ENCODE data around the gene DCAF8. TPM values are rescaled to one million over a fixed set of nuclear protein-coding genes. Genes with fewer than 3 reads are reported as not detected.

The DCAF8 gene
- polyA plus RNA-seq, 1 donor from 2014 or later, result 57.8 TPM

DNA sequence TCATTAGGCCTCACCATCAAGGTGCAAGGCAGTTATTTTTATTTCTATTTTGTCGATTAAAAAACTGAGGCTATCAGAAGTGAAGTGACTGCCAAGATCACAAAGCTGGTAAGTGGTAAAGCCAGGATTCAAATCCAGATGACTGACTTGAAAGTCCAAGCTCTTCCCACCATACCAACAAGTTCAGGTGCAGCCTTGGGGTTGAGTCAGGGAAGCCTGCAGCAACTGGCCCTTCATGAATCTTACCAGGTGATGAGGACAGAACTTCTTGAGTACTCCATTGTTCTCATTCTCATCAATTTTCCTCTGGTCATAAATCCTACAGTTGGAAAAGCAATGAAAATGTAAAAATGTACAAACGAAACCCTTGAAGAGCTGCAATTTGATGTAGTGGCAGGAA lies 37.0 kb downstream of the DCAF8 start:
- H3K9me3 Mint-ChIP-seq, result no peaks in the 10 kb centered on the region
- H3K27ac Mint-ChIP-seq, result no peak overlapping the region
- no peak overlapping the region for H3K4me3 Mint-ChIP-seq
- peaks cover 8% of the 10 kb centered on the region for H3K36me3 Mint-ChIP-seq
- H3K27me3 Mint-ChIP-seq, result no peaks in the 10 kb centered on the region
- peaks cover 0 to 2% (median 0%) of the 10 kb centered on the region in 3 donors for H3K4me1 Mint-ChIP-seq

- Mint-ChIP-seq H3K27ac (no peak overlapping the region), H3K4me1 (peaks cover 0 to 2% (median 0%) of the 10 kb centered on the region in 3 donors), H3K36me3 (peaks cover 3% of the 10 kb centered on the region), H3K4me3 (no peak overlapping the region), H3K27me3 (no peaks in the 10 kb centered on the region), H3K9me3 (no peaks in the 10 kb centered on the region)
These were observed 37.7 kb downstream of the DCAF8 start for GRCh38 chr1:160224606-160225005.

DNA sequence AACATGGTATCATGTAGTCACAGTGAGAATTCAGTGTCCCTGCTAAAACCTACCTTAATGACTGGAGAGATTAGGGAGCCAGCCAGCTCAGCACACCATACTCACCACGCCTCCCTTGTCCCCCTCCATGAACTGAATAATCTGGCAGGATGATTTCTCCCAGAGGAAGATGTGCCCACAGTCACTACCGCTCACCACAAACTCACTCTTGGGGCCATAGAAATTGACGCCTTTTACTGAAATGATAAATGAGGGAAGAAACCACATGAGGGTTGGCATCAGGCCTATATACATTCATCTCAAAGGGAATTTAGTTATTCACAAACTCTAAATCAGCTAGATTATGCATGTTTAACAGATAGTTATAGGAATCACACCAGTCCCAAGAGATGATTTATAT lies 39.8 kb downstream of the DCAF8 start:
- H3K9me3 Mint-ChIP-seq, result no peaks in the 10 kb centered on the region
- no peaks in the 10 kb centered on the region for H3K4me1 Mint-ChIP-seq
- H3K27me3 Mint-ChIP-seq, result no peaks in the 10 kb centered on the region
- no peak overlapping the region for H3K27ac Mint-ChIP-seq
- no peak overlapping the region for H3K4me3 Mint-ChIP-seq
- no peaks in the 10 kb centered on the region for H3K36me3 Mint-ChIP-seq

GRCh38 chr1:160221089-160221488 lies 41.3 kb downstream of the DCAF8 start:
- H3K4me1 Mint-ChIP-seq, result peaks cover 0 to 2% (median 0%) of the 10 kb centered on the region in 3 donors
- no peaks in the 10 kb centered on the region for H3K36me3 Mint-ChIP-seq
- no peaks in the 10 kb centered on the region for H3K9me3 Mint-ChIP-seq
- H3K27me3 Mint-ChIP-seq, result no peaks in the 10 kb centered on the region
- H3K27ac Mint-ChIP-seq, result peak overlapping the region in 1 of 3 donors; percentile 80
- no peak overlapping the region for H3K4me3 Mint-ChIP-seq

DNA sequence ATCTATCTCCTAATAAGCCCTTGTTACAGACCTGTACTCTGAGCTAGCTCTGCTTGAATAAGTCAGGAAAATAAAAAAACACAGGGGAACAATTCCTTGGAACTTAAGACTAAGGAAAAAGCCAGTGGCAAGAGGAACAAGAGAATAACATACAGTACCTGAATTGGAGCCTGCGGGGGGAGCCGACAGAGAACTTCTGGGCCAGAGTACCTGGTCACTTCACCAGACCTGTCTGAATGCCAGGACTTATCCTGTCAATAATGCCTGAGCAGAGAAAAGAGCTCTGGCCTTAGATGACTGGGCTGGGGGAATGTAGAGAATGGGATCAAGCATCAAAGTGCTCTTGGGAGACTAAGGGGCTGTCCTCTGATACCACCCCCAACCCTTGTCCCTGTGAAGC lies 42.0 kb downstream of the DCAF8 start:
- H3K4me3 Mint-ChIP-seq, result no peak overlapping the region
- H3K36me3 Mint-ChIP-seq, result no peaks in the 10 kb centered on the region
- peaks cover 0 to 2% (median 0%) of the 10 kb centered on the region in 3 donors for H3K4me1 Mint-ChIP-seq
- no peaks in the 10 kb centered on the region for H3K27me3 Mint-ChIP-seq
- peak overlapping the region in 2 of 3 donors; percentile 11 to 18 for H3K27ac Mint-ChIP-seq
- H3K9me3 Mint-ChIP-seq, result no peaks in the 10 kb centered on the region

DNA sequence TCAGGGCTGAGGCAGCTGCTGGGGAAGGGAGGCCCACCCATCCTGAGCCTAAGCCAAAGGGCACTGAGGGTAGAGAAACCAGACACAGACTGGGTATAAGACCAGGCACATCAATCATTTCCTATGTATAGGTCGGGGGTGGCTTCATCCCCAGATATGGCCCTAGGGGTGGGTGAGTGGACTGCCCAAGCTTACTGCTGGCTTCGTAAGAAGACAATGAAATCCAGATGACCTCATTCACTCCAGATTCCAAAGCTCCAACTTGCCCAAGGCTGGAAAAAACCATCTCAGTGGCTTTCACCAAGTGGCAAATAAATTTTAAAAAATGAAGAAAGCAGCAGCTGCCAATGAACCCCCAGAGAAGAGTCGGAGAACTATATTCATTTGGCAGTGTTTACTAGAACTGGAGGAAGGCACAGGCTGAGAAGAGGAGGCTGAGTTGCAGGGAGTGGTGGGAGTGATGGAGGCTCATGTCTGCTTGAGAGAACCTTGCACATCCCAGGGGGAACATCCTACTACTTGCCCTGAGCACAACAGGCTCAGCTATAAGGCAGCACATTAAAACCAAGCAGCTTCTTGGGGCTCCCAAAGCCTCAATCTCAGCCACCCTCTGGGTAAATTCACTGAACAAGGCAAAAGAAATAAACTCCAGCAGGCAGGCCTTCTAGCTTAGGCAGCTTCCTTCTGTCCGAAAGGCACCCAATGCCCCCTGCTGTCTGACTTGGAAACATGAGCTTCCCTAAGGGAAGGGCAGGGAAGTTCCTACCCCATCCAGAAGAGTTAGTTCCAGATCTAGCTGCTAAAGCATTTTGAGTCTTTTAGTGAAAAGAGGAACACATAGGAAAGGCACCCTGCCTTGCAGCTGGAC lies 43.1 kb downstream of the DCAF8 start:
- Mint-ChIP-seq H3K36me3 (no peaks in the 10 kb centered on the region), H3K27ac (peak overlapping the region in 1 of 3 donors; percentile 36), H3K27me3 (no peaks in the 10 kb centered on the region), H3K9me3 (no peaks in the 10 kb centered on the region), H3K4me3 (no peak overlapping the region), H3K4me1 (peaks cover 0 to 2% (median 0%) of the 10 kb centered on the region in 3 donors)

GRCh38 chr1:160217481-160218051 lies 44.8 kb downstream of the DCAF8 start:
- Mint-ChIP-seq H3K4me3 (no peak overlapping the region), H3K36me3 (no peaks in the 10 kb centered on the region), H3K27me3 (no peaks in the 10 kb centered on the region), H3K9me3 (no peaks in the 10 kb centered on the region), H3K27ac (no peak overlapping the region), H3K4me1 (peaks cover 0 to 2% (median 0%) of the 10 kb centered on the region in 3 donors)

GRCh38 chr1:160216301-160216700 lies 46.0 kb downstream of the DCAF8 start:
- peak overlapping the region in 2 of 3 donors; percentile 82 to 85 for H3K27ac Mint-ChIP-seq

DNA sequence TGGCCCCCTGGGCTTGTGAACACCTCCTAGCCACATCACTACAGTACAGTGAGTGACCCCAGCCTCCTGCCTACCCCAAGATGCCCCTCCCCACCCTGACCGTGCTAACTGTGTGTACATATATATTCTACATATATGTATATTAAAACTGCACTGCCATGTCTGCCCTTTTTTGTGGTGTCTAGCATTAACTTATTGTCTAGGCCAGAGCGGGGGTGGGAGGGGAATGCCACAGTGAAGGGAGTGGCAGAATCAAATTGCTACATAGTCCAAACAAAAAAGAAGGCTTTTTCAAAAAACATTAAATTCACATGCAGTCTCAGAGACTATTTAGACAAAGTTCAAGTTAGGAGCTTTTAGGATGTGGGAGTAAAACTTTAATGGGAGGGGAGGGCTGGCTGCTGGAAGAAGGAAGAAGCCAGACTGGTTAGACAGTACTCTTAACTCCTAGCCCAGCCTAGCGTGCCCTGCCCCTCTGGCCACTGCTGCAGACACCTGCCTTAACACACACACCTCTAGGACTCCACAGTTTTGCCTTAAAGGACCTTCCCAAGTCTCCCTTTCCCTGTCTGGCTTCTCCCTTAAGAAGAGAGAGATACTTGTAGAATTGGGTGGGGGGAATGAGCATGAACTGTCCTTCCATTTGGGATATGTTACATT lies 47.7 kb downstream of the DCAF8 start:
- Mint-ChIP-seq H3K4me1 (peaks cover 0 to 6% (median 5%) of the 10 kb centered on the region in 3 donors), H3K27ac (peak overlapping the region in 2 of 3 donors; percentile 29 to 88), H3K27me3 (no peaks in the 10 kb centered on the region), H3K4me3 (peak overlapping the region in 1 of 4 donors; percentile 17), H3K9me3 (no peaks in the 10 kb centered on the region), H3K36me3 (peaks cover 4% of the 10 kb centered on the region)

More at GRCh38 chr1:160216301-160216700, 46.0 kb downstream of the DCAF8 start:
- peaks cover 0 to 2% (median 0%) of the 10 kb centered on the region in 3 donors for H3K4me1 Mint-ChIP-seq
- no peaks in the 10 kb centered on the region for H3K9me3 Mint-ChIP-seq
- no peak overlapping the region for H3K4me3 Mint-ChIP-seq
- peaks cover 4% of the 10 kb centered on the region for H3K36me3 Mint-ChIP-seq
- no peaks in the 10 kb centered on the region for H3K27me3 Mint-ChIP-seq

- no peaks in the 10 kb centered on the region for H3K9me3 Mint-ChIP-seq
- peaks cover 9% of the 10 kb centered on the region for H3K36me3 Mint-ChIP-seq
- H3K4me1 Mint-ChIP-seq, result peaks cover 14 to 31% (median 26%) of the 10 kb centered on the region in 3 donors
- H3K4me3 Mint-ChIP-seq, result no peak overlapping the region
- no peaks in the 10 kb centered on the region for H3K27me3 Mint-ChIP-seq
- H3K27ac Mint-ChIP-seq, result peak overlapping the region; percentile 12 to 92 (median 59)
These were observed 51.1 kb downstream of the DCAF8 start for GRCh38 chr1:160211046-160211790.

GRCh38 chr1:160210561-160210960 lies 51.8 kb downstream of the DCAF8 start:
- H3K9me3 Mint-ChIP-seq, result no peaks in the 10 kb centered on the region
- no peaks in the 10 kb centered on the region for H3K27me3 Mint-ChIP-seq
- H3K27ac Mint-ChIP-seq, result peak overlapping the region in 2 of 3 donors; percentile 16 to 22
- peaks cover 19 to 33% (median 28%) of the 10 kb centered on the region in 3 donors for H3K4me1 Mint-ChIP-seq
- H3K4me3 Mint-ChIP-seq, result no peak overlapping the region
- H3K36me3 Mint-ChIP-seq, result peaks cover 9% of the 10 kb centered on the region

- Mint-ChIP-seq H3K4me3 (peak overlapping the region in 2 of 4 donors; percentile 14 to 51), H3K27me3 (no peaks in the 10 kb centered on the region), H3K4me1 (peaks cover 22 to 36% (median 32%) of the 10 kb centered on the region in 3 donors), H3K36me3 (peaks cover 9% of the 10 kb centered on the region), H3K27ac (peak overlapping the region; percentile 22 to 83 (median 25)), H3K9me3 (no peaks in the 10 kb centered on the region)
These were observed 52.9 kb downstream of the DCAF8 start for GRCh38 chr1:160209321-160210046.

DNA sequence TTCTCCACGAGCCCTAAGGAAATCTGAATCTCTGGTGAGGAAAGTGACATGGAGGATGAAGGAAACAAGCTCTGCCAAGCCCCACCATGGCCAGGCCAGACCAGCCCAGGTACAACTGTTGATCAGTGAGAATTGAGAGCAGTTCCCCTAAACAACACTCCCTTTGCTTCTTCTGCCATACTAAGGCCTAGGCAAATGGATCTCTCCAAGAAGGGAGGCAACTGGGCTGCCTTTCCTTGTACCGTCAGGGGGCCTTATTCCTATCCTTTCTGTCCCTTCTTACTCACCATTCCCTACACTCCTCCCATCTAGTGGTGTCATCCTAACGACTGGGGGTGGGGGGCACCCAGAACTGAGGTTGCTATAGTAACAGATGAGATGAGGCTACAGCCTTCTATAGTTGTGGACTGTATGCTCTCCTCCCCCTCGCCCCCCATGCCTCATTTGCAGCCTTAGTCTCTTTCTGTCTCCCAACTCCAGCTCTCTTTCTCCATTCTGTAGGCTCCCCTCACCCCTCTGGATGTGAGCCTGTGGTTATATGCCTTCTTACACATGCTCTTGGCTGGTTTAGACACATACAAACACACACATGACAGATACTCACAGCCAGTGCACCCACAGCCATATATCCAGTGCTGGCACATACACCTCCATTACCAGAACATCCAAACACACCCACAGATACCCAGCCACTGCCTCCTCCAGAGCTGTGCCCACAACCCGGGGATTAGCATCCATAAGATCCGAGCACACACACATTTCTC lies 53.6 kb downstream of the DCAF8 start:
- Mint-ChIP-seq H3K27ac (peak overlapping the region; percentile 22 to 88 (median 25)), H3K4me3 (peak overlapping the region in 3 of 4 donors; percentile 15 to 51 (median 21)), H3K36me3 (peaks cover 9% of the 10 kb centered on the region), H3K4me1 (peaks cover 29 to 44% (median 39%) of the 10 kb centered on the region in 3 donors), H3K27me3 (no peaks in the 10 kb centered on the region), H3K9me3 (no peaks in the 10 kb centered on the region)
